ENCODE data around the gene LSS. TPM values are rescaled to one million over a fixed set of nuclear protein-coding genes. Genes with fewer than 3 reads are reported as not detected.

Gene LSS
- total and polyA plus RNA-seq, 2 of the 8 experiments (the other 6 are each of a cell fraction or from before 2014, with no cell fraction given): 96.1 to 123 TPM

- TF ChIP-seq ATF3 (IDR thresholded peaks at IDR 0.05; ENCODE audit: insufficient read depth, low read depth, low read length): no peak
- TF ChIP-seq ASH2L (IDR thresholded peaks at IDR 0.05; ENCODE audit: low read length): no peak
- TF ChIP-seq EZH2 (IDR thresholded peaks at IDR 0.05; ENCODE audit: low read depth, low read length, severe bottlenecking): no peak
Measured at GRCh38 chr21:46254208-46254975, 25.8 kb upstream of the LSS start (continued).

Measured in H1 (cell line).